BE2C (cell line): Measurements from ENCODE around the gene RBM8A.

Source experiments
- DNase-seq: peaks from one replicate; pipeline ENCODE4 v3.0.0-alpha.2; 2020
- H3K27me3 ChIP-seq: fragments of 250-450 bp; sonication (Bioruptor Pico); 2 replicates; pipeline ENCODE4 v1.5.1; 2020; ENCODE audit warnings: mild to moderate bottlenecking
- H3K36me3 ChIP-seq: fragments of 250-450 bp; sonication (Bioruptor Pico); 2 replicates; pipeline ENCODE4 v1.5.1; 2020; ENCODE audit warnings: mild to moderate bottlenecking
- H3K4me1 ChIP-seq: fragments of 250-450 bp; sonication (Bioruptor Pico); 2 replicates; pipeline ENCODE4 v1.5.1; 2020
- H3K4me3 ChIP-seq: 2 replicates; pipeline ENCODE4 v1.5.1; 2011; ENCODE audit warnings: low read depth, low read length
- H3K9me3 ChIP-seq: fragments of 250-450 bp; sonication (Bioruptor Pico); 2 replicates; pipeline ENCODE4 v1.5.1; 2020
- TF ChIP-seq, protein P1 (sequence below): IDR thresholded peaks from 2 replicates; pipeline ENCODE4 v1.5.1; 2012; ENCODE audit warnings: mild to moderate bottlenecking, low read depth, low read length

RBM8A gene

DNA sequence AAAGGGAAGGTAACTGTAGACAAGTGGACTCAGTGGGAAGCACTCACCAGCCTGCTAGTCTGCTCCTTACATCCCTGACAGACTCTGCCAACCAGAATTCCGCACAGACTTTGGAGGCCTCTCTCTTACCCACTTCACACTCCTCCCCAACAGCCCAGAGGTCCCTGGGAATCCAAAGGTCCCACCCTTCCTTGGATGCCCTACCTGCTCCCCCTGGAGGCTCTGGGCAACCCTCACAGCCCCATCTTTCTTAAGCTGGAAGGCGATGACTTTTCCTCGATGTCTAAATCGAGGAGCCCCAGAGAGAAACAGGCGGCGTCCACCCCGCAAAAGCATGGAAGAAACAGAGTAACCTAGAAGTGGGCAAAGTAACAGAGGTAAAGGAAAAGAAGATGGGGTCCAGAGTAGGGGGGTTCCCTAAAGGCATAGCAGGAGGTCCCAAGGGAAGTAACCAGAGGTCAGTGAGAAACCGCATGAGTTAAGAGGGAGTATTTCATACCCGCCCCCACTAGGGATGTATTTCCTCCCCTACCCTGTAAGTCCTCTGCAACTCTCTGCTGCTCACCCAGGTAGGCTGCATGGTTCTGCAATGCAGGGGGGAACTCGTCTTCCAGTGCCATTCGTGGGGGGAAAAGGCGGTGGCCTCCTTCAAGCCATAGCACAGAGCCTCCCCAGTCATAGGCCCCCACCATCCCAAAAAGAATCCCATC lies 25.8 kb downstream of the RBM8A start:
- no peaks in the 10 kb centered on the region for H3K9me3 ChIP-seq
- H3K4me3 ChIP-seq, result no peak overlapping the region
- TF ChIP-seq, protein P1, sequence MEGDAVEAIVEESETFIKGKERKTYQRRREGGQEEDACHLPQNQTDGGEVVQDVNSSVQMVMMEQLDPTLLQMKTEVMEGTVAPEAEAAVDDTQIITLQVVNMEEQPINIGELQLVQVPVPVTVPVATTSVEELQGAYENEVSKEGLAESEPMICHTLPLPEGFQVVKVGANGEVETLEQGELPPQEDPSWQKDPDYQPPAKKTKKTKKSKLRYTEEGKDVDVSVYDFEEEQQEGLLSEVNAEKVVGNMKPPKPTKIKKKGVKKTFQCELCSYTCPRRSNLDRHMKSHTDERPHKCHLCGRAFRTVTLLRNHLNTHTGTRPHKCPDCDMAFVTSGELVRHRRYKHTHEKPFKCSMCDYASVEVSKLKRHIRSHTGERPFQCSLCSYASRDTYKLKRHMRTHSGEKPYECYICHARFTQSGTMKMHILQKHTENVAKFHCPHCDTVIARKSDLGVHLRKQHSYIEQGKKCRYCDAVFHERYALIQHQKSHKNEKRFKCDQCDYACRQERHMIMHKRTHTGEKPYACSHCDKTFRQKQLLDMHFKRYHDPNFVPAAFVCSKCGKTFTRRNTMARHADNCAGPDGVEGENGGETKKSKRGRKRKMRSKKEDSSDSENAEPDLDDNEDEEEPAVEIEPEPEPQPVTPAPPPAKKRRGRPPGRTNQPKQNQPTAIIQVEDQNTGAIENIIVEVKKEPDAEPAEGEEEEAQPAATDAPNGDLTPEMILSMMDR, result no peak
- no peaks in the 10 kb centered on the region for H3K27me3 ChIP-seq
- H3K4me1 ChIP-seq, result no peaks in the 10 kb centered on the region
- no peak for DNase-seq
- H3K36me3 ChIP-seq, result no peaks in the 10 kb centered on the region

DNA sequence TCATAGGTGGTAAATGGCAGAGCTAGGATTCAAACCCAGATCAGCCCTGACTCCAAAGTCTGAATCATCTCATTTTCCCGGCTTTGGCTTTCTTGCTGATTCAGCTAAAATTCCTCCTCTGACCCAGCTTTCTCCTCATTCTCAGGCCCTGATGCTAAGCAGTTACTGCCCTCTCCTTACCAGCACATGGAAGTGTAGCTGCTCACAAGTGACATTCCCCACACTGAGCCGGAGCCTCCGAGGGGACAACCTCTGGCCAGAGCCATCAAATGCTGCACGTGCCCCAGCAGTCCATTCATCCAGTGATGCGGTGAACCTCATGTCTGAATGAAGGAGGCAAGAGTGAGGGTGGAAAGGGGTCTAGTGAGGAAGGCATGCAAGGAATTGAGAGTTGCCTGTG lies 28.5 kb downstream of the RBM8A start:
- H3K4me1 ChIP-seq, result no peaks in the 10 kb centered on the region
- H3K27me3 ChIP-seq, result no peaks in the 10 kb centered on the region
- TF ChIP-seq, protein P1, result no peak
- H3K9me3 ChIP-seq, result no peaks in the 10 kb centered on the region
- H3K4me3 ChIP-seq, result no peak overlapping the region
- no peak for DNase-seq
- H3K36me3 ChIP-seq, result no peaks in the 10 kb centered on the region

DNA sequence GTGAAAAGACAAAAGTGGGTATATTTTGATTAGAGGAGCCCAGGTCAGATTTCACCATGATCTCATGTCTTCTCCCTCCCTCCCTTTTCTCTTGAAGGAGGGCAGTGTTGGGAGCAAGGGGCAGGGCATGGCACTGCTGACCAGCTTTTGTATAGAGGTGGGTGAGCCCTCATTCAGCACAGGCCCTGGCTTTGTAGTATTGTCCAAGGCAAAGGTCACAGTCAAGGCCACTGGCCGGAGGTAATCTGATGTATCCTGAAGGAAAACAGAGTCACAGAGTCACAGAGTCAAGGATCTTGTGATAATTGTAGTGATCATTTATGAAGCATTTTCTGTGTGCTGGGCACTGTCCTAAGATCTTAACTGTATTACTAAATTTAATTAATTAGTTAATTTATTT lies 29.3 kb downstream of the RBM8A start:
- H3K27me3 ChIP-seq, result no peaks in the 10 kb centered on the region
- H3K4me1 ChIP-seq, result no peaks in the 10 kb centered on the region
- no peaks in the 10 kb centered on the region for H3K36me3 ChIP-seq
- TF ChIP-seq, protein P1, result no peak
- DNase-seq, result no peak
- no peaks in the 10 kb centered on the region for H3K9me3 ChIP-seq
- no peak overlapping the region for H3K4me3 ChIP-seq

DNA sequence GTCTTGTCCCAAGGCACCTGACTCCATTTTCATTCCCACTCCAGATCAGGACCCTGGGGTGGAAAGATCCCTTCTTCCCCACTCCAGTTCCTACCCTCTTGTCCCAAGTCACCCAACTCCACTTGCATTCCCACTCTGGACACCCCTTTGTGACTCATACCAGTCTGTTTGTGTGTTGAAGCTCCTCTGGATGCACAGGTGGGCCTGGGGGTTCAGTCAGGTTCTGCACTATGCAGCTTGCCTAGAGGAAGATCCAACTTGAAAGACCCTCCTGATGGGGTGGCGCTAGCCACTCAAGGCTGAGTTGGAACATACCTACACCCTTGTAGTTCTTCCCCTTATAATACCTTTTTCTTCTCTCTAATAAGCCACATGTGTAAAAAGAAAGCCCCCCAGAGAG lies 31.8 kb downstream of the RBM8A start:
- Histone ChIP-seq H3K4me1 (peaks cover 6% of the 10 kb centered on the region; the same call in 1 of the 2 replicates), H3K9me3 (no peaks in the 10 kb centered on the region), H3K4me3 (no peak overlapping the region), H3K36me3 (no peaks in the 10 kb centered on the region), H3K27me3 (no peaks in the 10 kb centered on the region)
- no peak for DNase-seq
- TF ChIP-seq, protein P1, result no peak

DNA sequence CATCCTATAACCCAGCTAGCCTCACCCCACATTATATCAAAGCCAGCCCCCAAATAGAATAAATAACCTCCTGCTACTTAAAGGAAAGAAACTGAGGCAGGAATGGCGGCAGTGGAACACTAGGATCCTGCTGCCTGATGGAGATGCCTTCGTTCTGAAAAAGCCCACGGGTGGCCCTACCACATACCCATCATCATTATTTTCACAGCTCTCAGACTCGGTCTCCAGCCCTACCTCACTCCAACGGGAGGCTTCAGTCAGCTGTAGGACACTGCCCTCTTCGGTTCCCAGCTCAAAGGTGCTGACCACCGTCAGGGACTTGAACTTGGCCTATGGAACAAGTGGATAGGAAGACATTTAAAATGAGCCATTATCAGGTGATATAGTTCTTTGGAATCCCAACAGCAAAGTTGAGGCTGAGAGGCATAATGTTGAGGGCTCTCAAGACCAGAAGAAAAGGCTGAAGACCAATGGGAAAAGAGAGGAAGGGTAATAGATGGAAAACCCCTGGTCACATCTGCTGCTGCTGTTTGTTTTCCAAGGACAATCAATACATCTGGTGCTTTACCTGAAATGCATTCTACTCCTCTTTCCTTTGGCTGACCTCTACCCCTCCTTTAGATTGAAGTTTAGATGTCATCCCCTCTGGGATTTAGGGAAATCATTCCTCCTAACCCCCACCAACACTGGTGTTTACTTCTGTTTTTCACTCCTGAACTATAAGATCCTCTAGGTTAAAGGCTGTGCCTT lies 33.8 kb downstream of the RBM8A start:
- no peak for DNase-seq

More for the DNA sequence above, 33.8 kb downstream of the RBM8A start:
- TF ChIP-seq, protein P1, result no peak
- Histone ChIP-seq H3K9me3 (no peaks in the 10 kb centered on the region), H3K4me1 (peaks cover 6% of the 10 kb centered on the region; the same call in 1 of the 2 replicates), H3K27me3 (no peaks in the 10 kb centered on the region), H3K4me3 (no peak overlapping the region), H3K36me3 (no peaks in the 10 kb centered on the region)
